ENCODE results near the gene DNASE1L2.
"Not testable (repeated sequence)": the region's sequence is repeated elsewhere in the genome, so short reads cannot be mapped to it uniquely, and the experiment has no call there.

DNASE1L2 gene

DNA sequence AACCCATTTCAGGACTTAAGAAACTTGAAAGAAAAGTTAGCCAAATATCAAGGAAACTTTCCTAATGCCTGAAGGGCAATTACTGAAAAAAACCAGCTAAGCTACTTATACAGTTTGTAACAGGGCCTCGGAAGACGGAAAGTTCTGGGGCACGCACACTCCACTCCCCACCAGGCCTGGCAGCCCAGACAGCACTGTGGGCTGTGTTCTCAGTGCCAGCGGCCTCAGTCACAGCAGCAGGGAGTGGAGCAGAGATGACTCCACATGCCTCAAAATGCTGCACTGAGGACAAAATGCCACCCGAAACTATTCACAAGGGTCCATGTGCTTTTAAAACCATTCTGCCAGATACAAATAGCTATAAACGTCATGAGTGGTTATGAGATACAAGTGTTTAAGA is 21.5 kb downstream of the DNASE1L2 start:
- H3K9me3 ChIP-seq (ENCODE audit: severe bottlenecking) = no peaks in the 10 kb centered on the region
- peaks cover 97% of the 10 kb centered on the region for H3K36me3 ChIP-seq (ENCODE audit: low read depth)
- no peaks in the 10 kb centered on the region for H3K27me3 ChIP-seq (ENCODE audit: insufficient read depth, poor library complexity, severe bottlenecking)
- ATAC-seq (ENCODE audit: low read depth) = no peak
- H3K4me3 ChIP-seq (ENCODE audit: severe bottlenecking) = no peak overlapping the region
- no peak for TF ChIP-seq CTCF (IDR thresholded peaks at IDR 0.05; ENCODE audit: poor library complexity, severe bottlenecking)
- no peaks in the 10 kb centered on the region for H3K4me1 ChIP-seq (ENCODE audit: insufficient read depth, poor library complexity, severe bottlenecking)
- DNase-seq (ENCODE audit: low spot score) = no peak
- H3K27ac ChIP-seq (ENCODE audit: poor library complexity, severe bottlenecking) = no peak overlapping the region

- peaks cover 99% of the 10 kb centered on the region for H3K36me3 ChIP-seq (ENCODE audit: low read depth)
- H3K9me3 ChIP-seq (ENCODE audit: severe bottlenecking); H3K4me1 ChIP-seq (ENCODE audit: insufficient read depth, poor library complexity, severe bottlenecking); DNase-seq (ENCODE audit: low spot score); H3K4me3 ChIP-seq (ENCODE audit: severe bottlenecking); H3K27me3 ChIP-seq (ENCODE audit: insufficient read depth, poor library complexity, severe bottlenecking); ATAC-seq (ENCODE audit: low read depth); H3K27ac ChIP-seq (ENCODE audit: poor library complexity, severe bottlenecking): not testable (repeated sequence)
Measured at GRCh38 chr16:2258530-2258929, 22.3 kb downstream of the DNASE1L2 start.

GRCh38 chr16:2260250-2260649 is 24.0 kb downstream of the DNASE1L2 start:
- H3K36me3 ChIP-seq (ENCODE audit: low read depth) = peaks cover 100% of the 10 kb centered on the region
- no peak overlapping the region for H3K4me3 ChIP-seq (ENCODE audit: severe bottlenecking)
- TF ChIP-seq CTCF (IDR thresholded peaks at IDR 0.05; ENCODE audit: poor library complexity, severe bottlenecking) = no peak
- no peak for DNase-seq (ENCODE audit: low spot score)
- no peak overlapping the region for H3K27ac ChIP-seq (ENCODE audit: poor library complexity, severe bottlenecking)
- no peak for ATAC-seq (ENCODE audit: low read depth)
- no peaks in the 10 kb centered on the region for H3K27me3 ChIP-seq (ENCODE audit: insufficient read depth, poor library complexity, severe bottlenecking)
- no peaks in the 10 kb centered on the region for H3K9me3 ChIP-seq (ENCODE audit: severe bottlenecking)
- no peaks in the 10 kb centered on the region for H3K4me1 ChIP-seq (ENCODE audit: insufficient read depth, poor library complexity, severe bottlenecking)

DNA sequence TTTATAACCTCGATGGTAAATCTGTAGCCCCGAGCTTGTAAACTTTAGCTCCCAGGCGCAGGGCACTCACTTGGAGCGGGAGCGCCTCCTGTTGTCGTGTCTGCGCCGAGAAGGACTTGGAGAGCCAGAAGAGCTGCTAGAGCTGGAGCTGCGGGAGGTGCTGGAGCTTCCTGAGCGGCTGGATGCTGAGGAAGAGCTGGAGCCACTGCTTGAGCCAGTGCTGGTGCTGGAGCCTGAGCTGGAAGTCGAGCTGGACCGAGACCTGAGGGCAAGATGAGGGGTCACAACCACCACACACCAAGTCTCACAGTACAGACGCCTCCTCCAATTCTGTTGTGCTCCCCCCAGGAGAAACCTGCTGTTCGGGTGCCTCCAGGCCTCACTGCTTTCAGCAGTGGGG is 26.8 kb downstream of the DNASE1L2 start:
- ATAC-seq (ENCODE audit: low read depth) = not testable (repeated sequence)

GRCh38 chr16:2266887-2267286 is 30.6 kb downstream of the DNASE1L2 start:
- not testable (repeated sequence) for H3K9me3 ChIP-seq (ENCODE audit: severe bottlenecking); H3K4me1 ChIP-seq (ENCODE audit: insufficient read depth, poor library complexity, severe bottlenecking); ATAC-seq (ENCODE audit: low read depth); DNase-seq (ENCODE audit: low spot score); H3K27me3 ChIP-seq (ENCODE audit: insufficient read depth, poor library complexity, severe bottlenecking)
- H3K4me3 ChIP-seq (ENCODE audit: severe bottlenecking) = peak overlapping the region; percentile 63
- H3K27ac ChIP-seq (ENCODE audit: poor library complexity, severe bottlenecking) = peak overlapping the region; percentile 83
- peaks cover 50% of the 10 kb centered on the region for H3K36me3 ChIP-seq (ENCODE audit: low read depth)

More for the DNA sequence above, 26.8 kb downstream of the DNASE1L2 start:
- not testable (repeated sequence) for H3K4me1 ChIP-seq (ENCODE audit: insufficient read depth, poor library complexity, severe bottlenecking); DNase-seq (ENCODE audit: low spot score); H3K9me3 ChIP-seq (ENCODE audit: severe bottlenecking); H3K4me3 ChIP-seq (ENCODE audit: severe bottlenecking); H3K27ac ChIP-seq (ENCODE audit: poor library complexity, severe bottlenecking); H3K27me3 ChIP-seq (ENCODE audit: insufficient read depth, poor library complexity, severe bottlenecking)
- peaks cover 89% of the 10 kb centered on the region for H3K36me3 ChIP-seq (ENCODE audit: low read depth)

DNA sequence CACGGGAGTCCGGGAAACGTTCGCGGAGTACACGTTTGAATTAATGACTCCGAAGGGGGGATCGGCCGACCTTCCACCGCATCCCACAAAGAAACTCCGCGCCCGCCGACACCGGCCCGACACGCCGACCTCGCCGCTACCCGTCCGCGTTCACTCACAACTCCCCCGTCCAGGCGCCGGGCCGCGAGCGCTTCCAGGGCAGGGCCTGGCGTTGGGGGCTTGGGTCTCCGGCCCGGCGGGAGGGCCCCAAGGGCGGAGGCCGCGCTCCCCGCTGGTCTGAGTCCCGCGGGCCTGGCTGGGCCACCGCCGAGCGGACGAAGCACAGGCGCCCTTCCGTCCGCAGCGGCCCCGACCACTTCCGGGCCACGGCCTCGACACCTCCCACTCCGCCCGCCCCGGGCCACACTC is 31.3 kb downstream of the DNASE1L2 start:
- not testable (repeated sequence) for DNase-seq (ENCODE audit: low spot score); H3K27me3 ChIP-seq (ENCODE audit: insufficient read depth, poor library complexity, severe bottlenecking); H3K4me1 ChIP-seq (ENCODE audit: insufficient read depth, poor library complexity, severe bottlenecking); H3K9me3 ChIP-seq (ENCODE audit: severe bottlenecking)
- Histone ChIP-seq H3K4me3 (ENCODE audit: severe bottlenecking) (peak overlapping the region; percentile 63), H3K27ac (ENCODE audit: poor library complexity, severe bottlenecking) (peak overlapping the region; percentile 83), H3K36me3 (ENCODE audit: low read depth) (peaks cover 44% of the 10 kb centered on the region)
- peak; percentile 59 for ATAC-seq (ENCODE audit: low read depth)

DNA sequence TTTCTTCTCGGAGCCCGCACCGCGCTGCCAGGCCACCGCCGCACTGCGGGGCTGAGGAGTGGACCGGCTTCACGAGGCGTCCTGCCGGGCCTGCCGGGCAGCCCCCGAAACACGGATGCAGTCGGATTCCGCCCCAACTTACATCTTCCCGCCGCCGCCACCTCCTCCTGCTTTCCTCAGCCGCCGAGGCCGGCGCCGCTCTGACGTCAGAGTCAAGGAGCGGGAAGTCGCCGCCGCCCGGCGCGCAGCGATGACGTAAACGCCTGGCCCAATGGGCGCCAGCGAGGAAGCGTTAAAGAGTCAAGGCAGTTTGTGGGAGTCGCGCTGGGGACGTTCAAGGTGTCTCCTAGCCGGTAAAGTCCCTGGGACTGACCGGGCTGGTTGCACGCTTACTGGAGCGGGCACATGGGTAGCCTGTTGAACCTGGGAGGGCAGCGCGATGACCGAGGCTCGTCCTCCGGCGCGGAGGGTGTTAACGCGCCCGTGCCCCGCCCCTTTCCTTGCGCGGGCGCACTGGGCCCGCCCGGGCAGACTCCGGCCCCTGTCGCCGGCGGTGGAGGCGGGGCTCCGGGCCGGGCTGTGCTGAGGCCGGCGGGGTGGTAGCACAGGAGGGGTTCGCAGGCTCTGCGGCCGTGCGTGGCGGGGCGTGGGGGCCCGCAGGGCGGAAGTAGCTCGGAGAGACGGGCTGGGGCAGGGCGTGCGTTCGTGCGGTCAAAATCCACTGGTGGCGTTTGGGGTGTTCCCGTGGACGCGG is 31.8 kb downstream of the DNASE1L2 start, which contains the start of gene RNPS1:
Gene RNPS1 (minus strand): TSS at position 214 of the 754 bp plus-strand sequence. CDS start 3,483 bp downstream, outside the sequence.
- no peaks in the 10 kb centered on the region for H3K9me3 ChIP-seq (ENCODE audit: severe bottlenecking)
- H3K36me3 ChIP-seq (ENCODE audit: low read depth) = peaks cover 38% of the 10 kb centered on the region
- ATAC-seq (ENCODE audit: low read depth) (peak; percentile 89), DNase-seq (ENCODE audit: low spot score) (peak; percentile 93)
- TF ChIP-seq CTCF (IDR thresholded peaks at IDR 0.05; ENCODE audit: poor library complexity, severe bottlenecking) = no peak
- H3K4me1 ChIP-seq (ENCODE audit: insufficient read depth, poor library complexity, severe bottlenecking) = peaks cover 6% of the 10 kb centered on the region
- H3K27me3 ChIP-seq (ENCODE audit: insufficient read depth, poor library complexity, severe bottlenecking) = no peaks in the 10 kb centered on the region
- H3K4me3 ChIP-seq (ENCODE audit: severe bottlenecking) = peak within 1 kb of the TSS; percentile 63
- H3K27ac ChIP-seq (ENCODE audit: poor library complexity, severe bottlenecking) = peak within 1 kb of the TSS; percentile 83
